ENCODE results near the gene MYOG.

- TF ChIP-seq, protein P1, sequence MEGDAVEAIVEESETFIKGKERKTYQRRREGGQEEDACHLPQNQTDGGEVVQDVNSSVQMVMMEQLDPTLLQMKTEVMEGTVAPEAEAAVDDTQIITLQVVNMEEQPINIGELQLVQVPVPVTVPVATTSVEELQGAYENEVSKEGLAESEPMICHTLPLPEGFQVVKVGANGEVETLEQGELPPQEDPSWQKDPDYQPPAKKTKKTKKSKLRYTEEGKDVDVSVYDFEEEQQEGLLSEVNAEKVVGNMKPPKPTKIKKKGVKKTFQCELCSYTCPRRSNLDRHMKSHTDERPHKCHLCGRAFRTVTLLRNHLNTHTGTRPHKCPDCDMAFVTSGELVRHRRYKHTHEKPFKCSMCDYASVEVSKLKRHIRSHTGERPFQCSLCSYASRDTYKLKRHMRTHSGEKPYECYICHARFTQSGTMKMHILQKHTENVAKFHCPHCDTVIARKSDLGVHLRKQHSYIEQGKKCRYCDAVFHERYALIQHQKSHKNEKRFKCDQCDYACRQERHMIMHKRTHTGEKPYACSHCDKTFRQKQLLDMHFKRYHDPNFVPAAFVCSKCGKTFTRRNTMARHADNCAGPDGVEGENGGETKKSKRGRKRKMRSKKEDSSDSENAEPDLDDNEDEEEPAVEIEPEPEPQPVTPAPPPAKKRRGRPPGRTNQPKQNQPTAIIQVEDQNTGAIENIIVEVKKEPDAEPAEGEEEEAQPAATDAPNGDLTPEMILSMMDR (conservative IDR thresholded peaks at IDR 0.05; ENCODE audit: low read length), result no peak
- TF ChIP-seq EZH2phosphoT487 (IDR thresholded peaks at IDR 0.05; ENCODE audit: borderline replicate concordance), result no peak
These were observed 16.6 kb downstream of the MYOG start for GRCh38 chr1:203069030-203069747.
